Retina (tissue), 1 donor: ENCODE measurements around the gene EDAR.

Experiments used
- DNase-seq: peaks from one replicate; pipeline ENCODE4 v3.0.0-alpha.2; 2016

The EDAR gene

DNA sequence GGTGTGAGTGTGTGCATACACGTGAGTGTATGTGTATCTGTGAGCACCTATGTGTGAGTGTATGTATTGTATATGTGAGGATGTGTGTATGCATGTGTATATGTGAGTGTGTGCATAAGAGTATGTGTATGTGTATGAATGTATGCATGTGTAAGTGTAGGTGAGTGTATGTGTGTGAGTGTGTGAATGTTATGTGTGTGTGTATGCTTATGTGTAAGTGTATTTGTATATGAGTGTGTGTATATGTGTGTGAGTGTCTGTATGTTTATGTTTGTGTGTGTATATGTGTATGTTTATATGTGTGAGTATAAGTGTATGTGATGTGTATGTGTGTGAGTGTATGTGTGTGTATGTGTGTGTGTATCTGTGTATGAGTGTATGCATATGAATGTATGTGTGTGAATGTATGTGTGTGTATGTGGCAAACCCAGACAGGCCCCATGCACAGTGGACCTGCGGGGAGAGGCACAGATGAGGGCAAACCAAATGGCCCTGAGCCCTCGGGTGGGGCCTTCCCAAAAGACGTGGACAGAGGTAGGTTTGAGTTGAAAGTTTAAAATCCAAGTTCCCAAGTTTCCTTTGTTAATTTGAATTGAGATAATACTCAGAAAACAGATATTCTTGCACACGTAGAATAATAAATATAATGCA is 51.5 kb downstream of the EDAR start:
- no peak for DNase-seq

DNA sequence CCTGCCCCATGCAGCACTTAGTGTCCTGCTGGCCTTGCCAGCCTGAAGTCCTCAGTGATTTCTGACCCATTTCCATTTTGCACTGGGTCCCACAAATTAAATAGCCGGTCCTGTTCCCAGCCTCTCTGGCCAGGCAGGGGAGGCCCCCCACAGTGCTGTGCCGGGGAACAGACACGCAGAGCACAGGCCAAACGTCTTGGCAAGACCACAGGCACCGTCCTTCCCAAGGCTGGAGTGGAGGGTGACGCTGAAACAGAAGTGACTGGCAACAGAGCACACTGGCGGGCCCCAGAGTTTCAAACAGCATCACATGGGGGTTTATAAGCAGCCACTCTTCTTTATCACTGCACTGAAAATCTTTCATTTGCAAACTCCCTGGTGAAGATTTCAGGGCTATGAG is 52.2 kb downstream of the EDAR start:
- DNase-seq, result no peak

DNA sequence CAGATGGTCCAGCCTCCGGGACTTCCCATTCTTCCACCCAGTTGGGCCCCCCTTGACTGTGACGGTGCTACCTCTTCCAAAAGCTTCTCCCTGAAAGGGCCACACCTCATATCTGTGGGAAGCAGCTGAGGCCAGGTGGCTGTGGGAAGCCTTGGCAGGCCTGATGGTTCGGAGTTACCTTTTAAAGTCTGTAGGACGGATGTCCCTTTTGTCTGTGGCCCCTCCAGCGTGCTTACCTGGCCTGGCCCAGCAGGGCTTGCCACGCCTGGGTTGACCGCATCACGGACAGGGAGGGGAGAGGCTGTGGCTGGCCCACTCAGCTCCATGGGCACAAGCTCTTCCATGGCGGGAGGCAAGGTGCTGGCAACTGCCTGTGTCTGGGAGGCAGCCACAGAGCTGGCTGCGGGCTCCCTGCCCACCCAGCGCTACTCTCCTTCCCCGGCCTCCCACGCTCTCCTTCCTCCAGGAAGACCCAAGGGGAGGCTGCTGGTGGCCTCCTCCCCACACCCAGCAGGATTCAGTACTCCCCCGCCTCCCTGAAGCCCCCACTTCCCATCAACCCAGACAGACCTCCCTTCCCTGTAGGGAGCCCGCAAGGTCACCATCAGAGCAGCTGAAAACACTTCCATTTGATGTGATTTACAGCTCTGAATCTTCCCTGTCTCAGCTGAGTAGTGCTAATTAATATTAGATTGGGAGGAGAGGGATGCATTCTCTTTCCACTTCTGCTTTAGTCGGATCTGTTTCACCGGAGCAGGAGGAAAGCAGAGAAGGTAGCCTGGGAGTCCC is 52.8 kb downstream of the EDAR start:
- DNase-seq, result peak; percentile 48

DNA sequence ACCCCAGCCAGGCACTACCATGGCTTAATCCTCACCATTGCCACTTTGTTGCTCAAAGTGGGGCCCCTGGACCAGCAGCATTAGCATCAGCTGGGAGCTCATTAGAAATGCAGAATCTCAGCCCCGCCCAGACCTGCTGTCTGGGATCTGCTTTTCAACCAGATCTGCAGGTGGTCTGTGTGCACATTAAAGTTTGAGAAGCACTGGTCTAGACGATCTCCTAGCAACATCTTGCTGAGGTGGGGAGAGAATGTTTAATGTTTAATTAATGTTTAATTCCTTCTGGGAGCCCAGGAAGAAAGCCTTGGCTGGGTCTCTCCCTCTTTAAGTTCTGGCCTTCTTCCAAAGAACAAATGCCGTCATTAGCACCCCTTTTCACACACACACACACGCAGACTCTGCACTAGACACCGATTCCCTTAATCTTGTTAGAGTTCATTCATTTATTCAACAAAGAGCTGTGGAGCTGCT is 53.7 kb downstream of the EDAR start:
- DNase-seq, result peak; percentile 56

DNA sequence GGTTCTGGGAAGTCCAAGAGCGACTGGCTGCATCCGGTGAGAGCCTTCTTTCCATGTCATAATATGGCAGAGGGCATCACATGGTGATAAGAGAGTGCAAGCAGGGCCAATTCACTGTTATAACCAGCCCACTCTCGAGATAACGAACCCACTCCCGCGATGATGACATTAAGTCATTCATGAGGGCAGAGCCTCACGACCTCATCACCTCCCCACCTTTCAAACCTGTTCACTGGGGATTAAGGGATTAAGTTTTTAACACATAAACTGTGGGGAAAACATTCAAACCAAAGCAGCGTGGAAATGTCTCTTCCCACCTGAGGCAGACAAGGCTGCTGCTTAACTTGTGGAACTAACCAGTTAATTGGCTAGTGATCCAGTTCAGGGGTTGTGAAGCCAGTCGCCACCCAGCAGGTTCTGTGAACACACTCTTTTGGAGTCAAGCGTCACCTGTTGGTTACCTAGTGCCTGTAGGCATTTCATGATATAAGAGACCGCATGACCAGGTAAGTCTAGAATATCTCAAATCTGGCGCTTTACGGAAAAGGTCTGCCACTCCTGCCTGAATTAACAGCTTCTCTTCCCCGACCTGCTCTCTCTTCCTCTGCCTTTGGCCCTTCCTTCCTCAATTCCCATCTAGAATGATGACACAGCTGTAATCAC is 54.3 kb downstream of the EDAR start:
- DNase-seq, result no peak

DNA sequence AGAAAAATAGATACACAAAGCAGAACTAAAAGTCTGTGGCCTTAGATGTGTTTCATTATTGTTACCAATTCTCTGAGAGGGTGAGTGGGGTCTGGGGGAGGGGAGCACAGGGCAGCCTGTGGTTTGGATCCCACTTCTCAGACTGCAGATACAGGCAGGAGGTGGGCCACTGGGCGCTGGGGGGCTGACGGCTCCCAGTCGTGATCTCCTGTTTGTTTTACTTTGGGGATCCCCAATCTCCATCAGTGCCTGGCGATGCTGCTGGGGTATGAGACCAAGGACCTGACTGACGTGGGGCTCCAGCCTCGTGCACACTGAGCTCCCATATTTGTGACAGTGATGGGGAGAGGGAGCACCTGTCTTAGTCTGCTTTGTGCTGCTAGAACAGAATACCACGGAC is 54.9 kb downstream of the EDAR start:
- no peak for DNase-seq

DNA sequence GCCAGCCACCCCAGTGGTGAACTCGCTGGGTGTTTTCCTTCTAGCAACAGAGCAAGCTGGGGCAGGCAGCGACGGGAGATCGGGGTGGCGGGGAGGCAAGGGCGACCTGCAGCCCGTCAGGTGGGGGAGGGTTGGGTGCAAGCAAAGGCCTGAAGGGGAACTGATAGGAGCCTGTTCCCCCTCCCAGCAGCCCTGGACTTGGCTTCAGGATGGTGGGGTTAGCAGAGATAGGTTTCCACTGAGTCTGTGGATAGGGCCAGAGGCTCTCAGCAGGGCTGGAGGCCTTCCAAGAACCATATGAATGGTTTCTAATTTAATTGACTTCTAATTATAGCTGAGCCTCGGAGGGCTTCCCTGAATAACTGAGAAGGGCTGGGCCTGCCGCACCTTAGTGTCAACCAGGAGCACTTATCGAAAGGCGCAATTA is 55.3 kb downstream of the EDAR start:
- no peak for DNase-seq

DNA sequence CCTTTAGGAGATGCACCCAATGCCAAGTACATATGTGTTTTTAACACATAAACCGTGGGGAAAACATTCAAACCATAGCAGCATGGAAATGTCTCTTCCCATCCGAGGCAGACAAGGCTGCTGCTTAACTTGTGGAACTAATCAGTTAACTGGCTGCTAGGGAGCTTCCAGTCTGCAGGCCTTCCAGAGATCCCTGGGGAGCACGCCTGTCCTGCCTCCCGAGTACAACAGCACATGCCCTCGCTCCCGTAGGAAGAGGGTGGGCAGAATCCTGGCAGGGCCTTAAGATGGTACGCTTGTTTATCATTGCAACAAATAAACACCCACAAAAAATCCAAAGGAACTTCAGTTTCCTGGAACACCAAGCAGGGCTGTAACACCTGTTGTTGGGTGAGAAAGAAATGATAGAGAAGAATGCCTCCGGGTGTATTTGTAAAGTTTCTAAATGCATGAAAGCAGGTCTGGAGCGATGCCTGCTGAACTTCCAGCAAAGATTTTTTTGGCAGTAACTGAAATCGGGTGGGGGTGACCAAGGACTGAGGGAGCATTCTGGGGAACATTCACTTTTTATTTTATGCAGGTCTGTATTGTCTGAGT is 56.2 kb downstream of the EDAR start:
- no peak for DNase-seq

DNA sequence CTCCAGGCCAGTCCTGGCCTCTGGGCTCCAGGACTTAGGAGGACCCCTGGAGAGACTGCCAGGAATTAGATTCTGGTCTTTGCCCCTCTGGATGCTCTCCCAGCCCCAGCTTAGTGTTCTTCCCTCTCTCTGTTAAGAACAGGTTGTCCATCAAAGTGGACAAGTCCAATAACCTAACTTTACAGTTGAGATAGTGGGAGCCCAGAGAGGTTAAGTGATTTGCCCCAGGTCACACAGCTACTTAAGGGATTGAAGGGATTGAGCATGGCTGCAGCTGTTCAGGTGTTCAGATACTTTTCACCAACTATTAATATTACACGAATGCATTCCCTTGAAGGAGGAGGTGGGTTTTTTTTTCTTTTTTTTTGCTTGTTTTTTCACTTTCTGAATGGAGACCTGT is 57.6 kb downstream of the EDAR start:
- no peak for DNase-seq

DNA sequence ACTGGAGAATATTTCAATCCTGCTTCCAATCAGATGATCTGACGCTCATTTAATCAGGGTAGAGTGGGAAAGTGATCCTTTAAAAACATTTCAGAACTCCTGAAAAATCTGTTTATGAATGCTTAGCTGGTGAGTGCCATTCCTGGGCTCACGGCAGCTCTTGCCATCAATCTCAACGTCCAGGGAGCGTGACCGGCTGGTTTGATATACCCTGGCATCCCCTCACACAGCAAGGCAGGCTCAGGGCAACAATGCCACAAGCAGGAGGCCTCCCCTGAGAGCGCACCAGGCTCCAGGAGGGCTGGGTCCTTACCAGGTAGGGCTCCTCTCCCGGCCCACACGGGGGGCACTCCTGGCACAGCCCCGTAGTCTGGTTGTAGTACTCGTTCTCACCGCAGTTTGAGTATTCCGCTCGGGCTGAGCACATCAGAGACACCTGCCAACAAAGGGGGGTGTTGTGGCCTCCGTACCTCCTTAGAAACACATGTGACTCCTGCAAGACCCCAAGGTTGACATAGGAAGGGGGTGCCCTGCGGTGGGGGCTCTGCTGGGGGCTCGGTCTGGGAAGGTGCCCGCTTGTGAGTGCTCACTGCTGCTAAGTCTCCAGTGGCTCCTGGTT is 59.1 kb downstream of the EDAR start:
- no peak for DNase-seq

DNA sequence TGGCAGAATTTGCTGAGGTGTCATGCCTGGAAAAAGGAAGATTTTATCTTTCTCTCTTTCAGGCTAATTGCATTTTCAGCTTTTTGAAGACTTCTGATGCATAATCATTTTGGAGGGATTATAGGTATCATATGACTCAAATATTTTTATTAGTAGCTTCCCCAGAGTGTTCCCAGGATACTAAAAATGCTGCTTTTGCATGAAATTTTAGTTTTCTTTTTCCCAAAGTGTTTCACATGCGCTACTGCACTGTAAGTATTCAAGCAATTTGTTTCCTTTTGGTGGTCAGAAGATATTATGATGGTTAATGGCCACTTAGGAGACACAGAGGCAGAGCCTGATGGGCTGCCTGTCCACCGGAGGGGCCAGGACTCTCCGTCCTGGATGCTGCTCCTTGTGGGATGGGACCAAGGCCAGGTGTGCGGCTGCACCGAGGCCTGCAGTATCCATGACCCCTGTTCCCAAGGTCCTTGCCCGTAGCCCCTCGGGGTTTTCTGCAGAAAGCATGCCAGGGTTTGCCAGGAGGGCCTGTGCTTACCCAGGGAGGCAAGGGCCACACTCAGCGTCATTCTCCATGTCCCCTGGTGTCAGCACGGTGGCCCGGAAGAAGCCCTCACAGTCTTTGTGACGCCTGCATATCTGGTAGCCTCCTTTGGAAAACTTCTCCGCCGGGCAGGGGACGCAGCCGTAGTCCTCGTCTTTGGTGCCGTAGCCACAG is 60.2 kb downstream of the EDAR start:
- no peak for DNase-seq

DNA sequence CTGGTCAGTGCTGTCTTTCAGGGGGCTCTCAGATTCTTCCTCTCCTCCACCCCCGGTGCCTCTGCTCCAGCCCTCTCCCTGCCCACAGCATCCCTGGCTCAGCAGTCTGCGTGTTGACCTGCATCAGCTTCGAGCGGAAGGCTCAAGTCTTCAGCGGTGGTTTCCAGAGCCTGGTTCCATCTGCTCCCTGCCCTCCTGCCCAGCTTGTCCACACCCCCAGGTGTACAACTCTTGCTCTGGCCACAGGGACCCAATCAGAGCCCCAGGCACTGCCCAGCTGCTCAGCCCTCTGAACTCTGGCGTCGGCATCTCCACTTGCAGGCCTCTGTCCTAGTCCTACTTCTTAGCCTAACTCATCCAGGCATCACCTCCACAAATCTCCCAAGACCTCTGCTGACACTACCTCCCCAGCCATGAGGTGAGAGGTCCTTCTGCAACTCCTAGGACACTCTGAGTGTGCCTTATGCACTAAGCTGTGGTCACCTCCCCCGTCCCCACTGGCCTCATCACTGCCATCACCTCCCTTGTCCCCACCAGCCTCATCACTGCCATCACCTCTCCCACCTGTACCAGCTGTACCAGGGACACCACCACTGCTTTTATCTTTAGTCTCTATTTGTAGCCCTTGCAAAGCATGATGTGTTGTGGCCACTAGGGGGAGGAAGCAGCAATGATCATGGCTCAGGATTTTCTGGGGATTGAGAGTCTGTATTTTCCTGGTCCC is 60.9 kb downstream of the EDAR start:
- peak; percentile 39 for DNase-seq

DNA sequence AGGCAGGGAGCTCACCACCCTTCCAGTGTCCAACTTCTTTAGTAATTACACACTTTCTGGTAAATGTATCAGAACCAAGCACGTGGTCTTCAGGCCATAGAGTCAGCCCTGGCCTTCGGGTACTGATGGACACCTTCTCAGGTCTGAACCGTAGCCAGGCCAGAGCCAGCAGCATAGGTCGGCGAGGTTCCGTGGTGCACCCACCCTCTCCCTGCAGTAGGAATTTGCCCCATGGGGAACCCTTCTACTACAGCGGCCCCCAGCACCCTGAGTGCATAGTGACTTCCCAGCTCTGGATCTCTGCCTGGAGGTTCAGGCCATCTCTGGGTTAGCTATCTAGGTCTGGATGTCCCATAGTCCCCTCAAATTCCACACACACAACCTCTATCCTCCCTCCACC is 61.6 kb downstream of the EDAR start:
- no peak for DNase-seq

DNA sequence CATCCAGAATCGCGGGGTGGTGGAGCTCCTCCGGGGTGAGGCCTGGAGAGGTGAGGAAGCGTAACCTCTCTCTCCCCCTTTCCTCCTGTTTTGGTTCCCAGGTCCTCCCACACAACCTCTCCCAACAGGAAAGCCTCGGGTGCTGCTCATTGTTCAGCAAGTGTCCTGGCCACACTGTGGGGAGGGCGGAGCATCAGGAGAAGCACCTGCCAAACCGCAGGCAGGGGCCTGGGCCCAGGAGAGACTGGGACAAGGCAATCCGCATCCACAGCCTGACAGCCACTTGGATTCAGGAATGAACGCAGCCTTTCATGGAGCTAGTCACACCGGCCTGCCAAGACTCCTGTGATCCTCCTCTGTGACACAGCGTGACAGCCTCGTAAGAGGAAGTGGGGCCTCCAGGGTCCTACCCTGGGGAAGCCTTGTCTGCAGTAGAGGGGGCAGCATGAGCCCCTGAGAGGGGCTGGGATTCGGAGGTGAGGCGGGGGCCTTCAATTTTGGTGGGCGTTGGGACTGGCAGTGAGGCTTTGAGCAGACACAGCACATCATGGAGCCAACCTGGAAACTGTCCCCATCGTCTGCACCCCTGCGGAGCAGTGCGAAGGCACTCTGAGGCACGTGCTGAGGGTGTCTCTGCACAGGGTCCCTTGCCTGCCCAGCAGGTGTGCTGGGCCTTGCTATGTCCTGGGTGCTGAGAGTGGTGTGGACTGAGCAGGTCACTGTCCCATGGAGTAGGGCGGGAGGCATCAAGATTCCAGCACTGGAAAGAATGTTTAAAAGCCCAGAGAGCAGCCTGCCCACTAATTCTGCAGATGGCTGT is 62.2 kb downstream of the EDAR start:
- DNase-seq, result no peak

DNA sequence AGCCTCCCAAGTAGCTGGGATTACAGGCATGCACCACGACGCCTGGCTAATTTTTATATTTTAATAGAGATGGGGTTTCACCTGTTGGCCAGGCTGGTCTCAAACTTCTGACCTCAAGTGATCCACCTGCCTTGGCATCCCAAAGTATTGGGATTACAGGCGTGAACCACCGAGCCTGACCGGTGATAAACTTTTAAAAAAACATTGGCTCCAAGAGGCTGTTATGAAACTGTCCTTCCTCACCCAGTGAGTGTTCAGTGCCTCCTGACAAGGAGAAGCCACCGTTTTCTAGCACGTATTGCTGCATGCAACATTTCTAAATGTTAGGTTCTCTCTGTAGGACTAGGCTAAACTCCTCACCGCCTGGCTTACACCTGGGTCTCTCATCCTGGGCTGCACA is 63.3 kb downstream of the EDAR start:
- DNase-seq, result no peak

DNA sequence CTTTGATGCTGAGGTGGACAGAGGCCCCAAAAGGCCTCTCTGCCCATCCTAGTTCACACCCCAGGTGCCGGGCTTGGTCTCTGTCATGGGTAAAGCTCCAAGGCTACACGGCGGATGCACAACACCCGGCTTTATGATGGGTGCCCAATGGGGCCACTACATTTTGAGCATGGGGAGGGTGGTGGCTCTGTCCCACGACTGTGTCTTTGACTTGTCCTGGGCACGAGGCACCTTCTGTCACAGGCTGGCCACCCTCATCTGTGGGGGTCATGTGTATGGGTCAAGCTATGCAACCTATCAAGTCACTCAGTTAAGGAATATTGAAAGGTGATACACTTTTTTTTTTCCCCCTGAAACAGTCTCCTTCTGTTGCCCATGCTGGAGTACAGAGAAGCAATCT is 63.7 kb downstream of the EDAR start:
- no peak for DNase-seq

DNA sequence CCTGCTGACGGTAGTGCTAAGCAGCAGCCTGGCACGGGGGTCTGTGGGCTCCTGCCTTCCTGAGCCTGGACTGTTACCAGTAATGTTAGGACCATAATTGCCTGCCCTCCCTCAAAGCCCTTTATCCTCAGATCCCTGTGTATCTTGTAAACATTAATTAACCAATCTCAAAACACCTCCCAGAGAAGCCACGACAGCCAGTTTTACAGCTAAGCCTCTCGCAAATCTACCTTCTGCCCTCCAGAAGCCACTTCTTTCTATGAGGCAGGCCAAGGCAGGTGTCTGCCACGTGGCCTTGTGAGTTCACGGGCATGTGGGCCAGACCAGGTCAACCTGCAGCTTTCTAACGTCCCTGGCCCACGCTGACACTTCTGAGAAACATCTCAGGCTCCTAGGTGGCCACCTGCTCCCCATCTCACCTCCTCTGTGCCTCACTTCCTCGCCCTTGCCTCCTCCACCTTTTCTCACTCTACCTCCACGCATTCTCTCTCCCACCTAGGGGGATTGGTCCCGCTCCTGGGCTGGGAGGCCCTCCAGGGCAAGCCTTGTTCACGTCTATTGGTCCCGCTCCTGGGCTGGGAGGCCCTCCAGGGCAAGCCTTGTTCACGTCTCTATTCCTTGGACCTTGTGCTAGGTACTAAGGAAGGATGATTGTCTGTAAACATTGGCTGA is 64.3 kb downstream of the EDAR start:
- DNase-seq, result no peak

DNA sequence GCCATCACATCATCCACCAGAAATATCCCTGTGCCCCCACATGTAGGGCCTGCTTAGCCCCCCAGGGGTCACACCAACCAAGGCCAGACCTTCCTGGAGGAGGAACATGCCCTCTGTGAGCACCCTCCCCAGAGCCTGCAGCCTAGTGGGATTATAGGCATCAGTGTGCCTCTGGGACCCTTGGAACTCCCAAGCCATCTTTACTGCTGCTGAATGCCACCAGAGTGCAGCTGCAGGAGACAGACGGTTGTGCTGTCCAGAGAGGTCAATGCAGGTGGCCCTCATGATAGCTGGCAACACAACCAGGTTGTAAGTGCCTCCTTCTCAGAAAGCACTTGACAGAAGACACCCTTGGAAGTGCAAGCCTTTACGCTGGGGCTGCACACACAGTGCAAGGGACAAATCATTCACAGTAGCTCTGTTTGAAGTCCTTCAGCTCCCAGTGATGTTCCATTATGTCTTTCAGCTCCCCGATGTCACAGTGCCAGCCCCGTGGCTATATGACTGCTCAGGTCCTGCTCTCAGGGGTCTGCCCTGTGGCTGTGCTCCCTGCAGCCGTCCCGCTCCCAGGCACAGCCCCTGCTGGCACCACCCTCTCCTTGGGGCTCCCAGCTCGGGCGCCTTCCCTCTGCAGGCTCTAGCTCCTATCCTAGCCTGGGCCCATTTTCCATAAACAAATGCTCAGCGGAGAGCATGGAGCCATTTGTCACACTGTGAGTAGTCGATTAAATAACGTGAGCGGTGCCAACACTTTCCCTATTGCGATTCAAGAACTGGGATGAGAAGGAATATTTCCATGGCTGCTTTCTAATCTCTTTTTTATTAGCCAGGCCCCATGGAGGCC is 65.1 kb downstream of the EDAR start:
- no peak for DNase-seq

DNA sequence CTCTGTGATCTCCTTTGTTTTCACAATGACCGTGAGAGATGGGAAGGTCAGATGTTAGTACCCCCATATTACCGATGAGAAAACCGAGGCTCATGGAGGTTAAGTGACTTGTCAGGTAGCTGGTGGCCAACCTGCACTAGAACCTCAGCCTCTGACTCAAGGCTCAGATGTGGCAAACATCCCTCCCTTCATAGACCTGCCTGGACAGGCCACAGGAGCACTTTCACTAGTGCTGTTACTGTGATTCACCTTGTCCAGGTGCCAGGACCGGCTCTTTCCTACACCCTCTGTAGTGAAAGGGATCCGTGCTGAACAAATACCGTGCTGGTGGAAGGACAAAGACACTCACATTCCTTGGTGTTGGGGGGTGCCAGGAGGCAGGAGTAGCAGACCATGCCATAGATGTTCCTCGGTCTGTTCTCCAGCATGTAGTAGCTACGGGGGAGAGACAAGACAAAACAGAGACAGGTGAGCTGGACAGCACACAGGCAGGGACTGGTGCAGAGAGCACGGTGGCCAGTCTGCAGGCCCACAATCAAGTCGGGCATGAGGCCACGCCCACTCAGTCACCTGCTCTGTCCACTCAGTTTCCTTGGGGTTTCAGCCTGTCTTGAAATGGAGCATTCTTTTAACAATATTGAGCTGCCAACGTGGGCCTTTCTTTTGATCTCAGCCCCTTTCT is 65.9 kb downstream of the EDAR start:
- no peak for DNase-seq
